HG03460 (cell line): Measurements from ENCODE around the gene ANKRD29.
A peak's percentile ranks its signal among the peaks of the same experiment; 100 is the strongest.
"Not testable (repeated sequence)": the region's sequence is repeated elsewhere in the genome, so short reads cannot be mapped to it uniquely, and the experiment has no call there.

Experiments used
- ATAC-seq: cut with Tn5 transposase; IDR thresholded peaks from one replicate; pipeline ENCODE4 v1.9.1; 2021; ENCODE audit not compliant: unreplicated experiment

Gene ANKRD29

DNA sequence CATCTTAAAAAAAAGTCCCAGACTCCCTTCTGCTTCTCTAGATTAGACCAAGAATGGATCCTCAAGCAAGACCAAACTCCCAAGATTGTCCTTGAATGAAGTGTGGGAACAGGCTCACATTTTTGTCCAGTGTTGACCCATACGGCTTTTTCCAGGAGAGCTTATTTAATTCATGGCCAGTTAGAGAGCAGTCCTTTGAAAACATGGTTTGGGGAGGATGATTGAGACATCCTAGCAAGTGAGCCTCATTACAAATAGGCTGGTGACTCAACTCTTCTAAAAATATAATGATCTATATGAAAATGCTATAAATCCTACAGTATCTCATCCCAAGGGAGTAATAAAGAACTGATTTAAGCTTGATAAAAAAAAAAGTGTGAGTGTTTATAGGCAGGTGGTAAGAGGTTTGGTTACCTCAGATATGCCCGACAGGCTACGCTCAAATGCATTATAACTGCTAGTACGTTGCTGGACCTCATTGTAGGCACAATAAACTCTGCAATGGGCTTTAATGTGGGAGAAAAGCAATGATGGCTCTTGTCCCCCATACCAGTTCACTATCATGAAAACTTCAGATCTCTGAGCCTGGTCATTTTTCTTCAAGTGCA is 17.0 kb downstream of the ANKRD29 start:
- ATAC-seq = no peak

GRCh38 chr18:23643815-23644490 is 18.8 kb downstream of the ANKRD29 start:
- ATAC-seq = no peak

GRCh38 chr18:23641937-23642666 is 20.6 kb downstream of the ANKRD29 start:
- ATAC-seq = no peak

GRCh38 chr18:23641143-23641720 is 21.5 kb downstream of the ANKRD29 start:
- no peak for ATAC-seq

DNA sequence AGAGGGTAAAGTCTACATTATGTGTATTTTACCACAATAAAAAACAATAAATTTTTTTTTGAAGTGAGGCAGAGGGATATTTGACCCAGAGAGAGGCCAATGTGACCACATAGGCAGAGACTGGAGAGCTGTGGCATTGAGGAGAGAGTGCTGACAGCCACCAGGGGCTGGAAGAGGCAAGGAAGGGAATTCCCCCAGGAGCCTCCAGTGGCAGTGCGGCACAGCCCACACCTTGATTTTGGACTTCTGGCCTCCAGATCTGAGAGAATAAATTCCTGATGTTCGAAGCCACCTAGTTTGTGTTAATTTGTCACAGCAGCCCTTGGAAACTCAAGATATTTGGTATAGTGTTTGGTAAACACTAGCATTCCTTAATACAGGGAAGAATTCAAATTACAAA is 22.7 kb downstream of the ANKRD29 start:
- no peak for ATAC-seq

DNA sequence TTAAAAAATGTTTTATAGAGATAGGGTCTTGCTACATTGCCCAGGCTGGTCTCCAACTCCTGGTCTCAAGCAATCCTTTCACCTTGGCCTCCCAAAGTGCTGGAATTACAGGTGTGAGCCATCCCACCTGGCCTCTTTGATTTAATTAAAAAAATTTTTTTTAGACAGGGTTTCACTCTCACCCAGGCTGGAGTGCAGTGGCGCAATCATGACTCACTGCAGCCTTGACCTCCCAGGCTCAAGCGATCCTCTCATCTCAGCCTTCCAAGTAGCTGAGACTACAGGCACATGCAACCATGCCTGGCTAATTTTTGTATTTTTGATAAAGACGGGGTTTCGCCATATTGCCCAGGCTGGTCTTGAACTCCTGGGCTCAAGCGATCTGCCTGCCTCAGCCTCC is 26.3 kb downstream of the ANKRD29 start:
- ATAC-seq = not testable (repeated sequence)

- ATAC-seq = no peak
Observed at GRCh38 chr18:23636071-23636399, 26.7 kb downstream of the ANKRD29 start.

- no peak for ATAC-seq
Observed at GRCh38 chr18:23635283-23636070, 27.2 kb downstream of the ANKRD29 start.

DNA sequence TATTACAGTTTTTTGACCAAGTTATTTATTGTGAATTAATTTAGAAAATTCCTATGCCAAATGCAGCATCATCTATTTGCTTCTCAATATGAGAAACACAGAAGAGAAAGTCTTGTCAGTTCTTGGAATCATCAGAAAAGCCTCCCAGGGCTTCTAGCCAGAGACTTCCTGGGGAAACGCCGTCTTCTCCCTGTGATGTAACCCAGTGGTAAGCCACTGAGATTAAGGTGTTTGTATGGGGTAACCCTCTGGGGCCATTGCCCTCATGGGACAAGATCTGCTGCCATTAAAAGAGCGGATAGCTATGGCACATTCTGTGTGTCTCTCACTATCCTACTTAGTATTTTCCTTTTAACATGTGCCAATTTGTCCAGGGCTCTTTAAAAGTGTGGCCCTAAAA is 28.0 kb downstream of the ANKRD29 start:
- ATAC-seq = no peak

GRCh38 chr18:23632615-23633014 is 30.1 kb downstream of the ANKRD29 start:
- no peak for ATAC-seq

GRCh38 chr18:23631746-23632145 is 31.0 kb downstream of the ANKRD29 start:
- no peak for ATAC-seq

GRCh38 chr18:23631312-23631711 is 31.4 kb downstream of the ANKRD29 start:
- no peak for ATAC-seq

GRCh38 chr18:23629444-23629946 is 33.2 kb downstream of the ANKRD29 start:
- peak; percentile 96 for ATAC-seq

- no peak for ATAC-seq
Observed at GRCh38 chr18:23627970-23628369, 34.7 kb downstream of the ANKRD29 start.

GRCh38 chr18:23627321-23627720 is 35.4 kb downstream of the ANKRD29 start:
- no peak for ATAC-seq

GRCh38 chr18:23626451-23627279 is 36.0 kb downstream of the ANKRD29 start:
- no peak for ATAC-seq

- ATAC-seq = no peak
Observed at GRCh38 chr18:23623040-23623439, 39.7 kb downstream of the ANKRD29 start.

DNA sequence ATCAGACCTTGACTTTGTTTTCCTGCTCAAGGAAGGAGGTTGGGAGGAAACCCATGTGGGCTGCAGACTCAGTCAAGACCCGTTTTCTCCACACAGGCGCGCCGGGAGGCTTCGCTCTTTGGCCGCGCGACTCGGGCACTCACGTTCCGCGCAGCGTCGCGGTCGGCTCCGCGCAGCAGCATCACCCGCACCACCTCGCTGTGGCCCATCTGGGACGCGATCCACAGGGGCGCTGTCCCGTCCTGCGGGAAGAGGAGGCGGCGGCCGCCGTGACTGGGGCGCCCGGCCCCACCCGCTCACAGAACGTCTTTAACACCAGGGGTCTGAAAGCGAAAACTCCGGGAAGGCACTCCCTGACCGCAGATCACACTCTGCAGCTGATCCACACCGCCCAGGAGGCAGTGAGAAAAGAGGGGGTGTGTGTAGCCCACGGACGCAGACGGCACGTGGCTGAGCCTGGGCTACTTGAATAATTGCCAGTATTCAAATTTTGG is 43.3 kb downstream of the ANKRD29 start:
- ATAC-seq = peak; percentile 12

- peak; percentile 44 for ATAC-seq
Observed at GRCh38 chr18:23618862-23619387, 43.8 kb downstream of the ANKRD29 start.
